ENCODE results near the gene DNAJC6.
"Not testable (repeated sequence)": the region's sequence is repeated elsewhere in the genome, so short reads cannot be mapped to it uniquely, and the experiment has no call there.

The DNAJC6 gene

GRCh38 chr1:65309304-65310077 lies at the start of gene DNAJC6:
Gene DNAJC6, plus strand, starts transcription at chr1:65309543. Its CDS starts 203 bp downstream, at chr1:65309746.
- H3K4me3 ChIP-seq (ENCODE audit: low read depth, low read length) = peak within 1 kb of the TSS; percentile 58

- no peak overlapping the region for H3K4me3 ChIP-seq (ENCODE audit: low read depth, low read length)
Measured at GRCh38 chr1:65259816-65260215, 49.5 kb upstream of the DNAJC6 start.

- H3K4me3 ChIP-seq (ENCODE audit: low read depth, low read length) = no peak overlapping the region
Measured at GRCh38 chr1:65260851-65261473, 48.4 kb upstream of the DNAJC6 start.

GRCh38 chr1:65263286-65263685 lies 46.1 kb upstream of the DNAJC6 start:
- H3K4me3 ChIP-seq (ENCODE audit: low read depth, low read length) = no peak overlapping the region

GRCh38 chr1:65264197-65264929 lies 45.0 kb upstream of the DNAJC6 start:
- H3K4me3 ChIP-seq (ENCODE audit: low read depth, low read length) = peak overlapping the region; percentile 50

- peak overlapping the region; percentile 35 for H3K4me3 ChIP-seq (ENCODE audit: low read depth, low read length)
Measured at GRCh38 chr1:65265296-65265650, 44.1 kb upstream of the DNAJC6 start.

GRCh38 chr1:65265651-65266351 lies 43.5 kb upstream of the DNAJC6 start:
- H3K4me3 ChIP-seq (ENCODE audit: low read depth, low read length) = peak overlapping the region; percentile 35

- no peak overlapping the region for H3K4me3 ChIP-seq (ENCODE audit: low read depth, low read length)
Measured at GRCh38 chr1:65266476-65266875, 42.9 kb upstream of the DNAJC6 start.

GRCh38 chr1:65267271-65267670 lies 42.1 kb upstream of the DNAJC6 start:
- no peak overlapping the region for H3K4me3 ChIP-seq (ENCODE audit: low read depth, low read length)

GRCh38 chr1:65267683-65268082 lies 41.7 kb upstream of the DNAJC6 start:
- H3K4me3 ChIP-seq (ENCODE audit: low read depth, low read length) = no peak overlapping the region

- no peak overlapping the region for H3K4me3 ChIP-seq (ENCODE audit: low read depth, low read length)
Measured at GRCh38 chr1:65269612-65270011, 39.7 kb upstream of the DNAJC6 start.

GRCh38 chr1:65276197-65276939 lies 33.0 kb upstream of the DNAJC6 start:
- H3K4me3 ChIP-seq (ENCODE audit: low read depth, low read length) = no peak overlapping the region

- no peak overlapping the region for H3K4me3 ChIP-seq (ENCODE audit: low read depth, low read length)
Measured at GRCh38 chr1:65277605-65278347, 31.6 kb upstream of the DNAJC6 start.

GRCh38 chr1:65278376-65279069 lies 30.8 kb upstream of the DNAJC6 start:
- H3K4me3 ChIP-seq (ENCODE audit: low read depth, low read length) = no peak overlapping the region

- H3K4me3 ChIP-seq (ENCODE audit: low read depth, low read length) = peak overlapping the region; percentile 10
Measured at GRCh38 chr1:65279070-65279779, 30.1 kb upstream of the DNAJC6 start.

- no peak overlapping the region for H3K4me3 ChIP-seq (ENCODE audit: low read depth, low read length)
Measured at GRCh38 chr1:65281846-65282245, 27.5 kb upstream of the DNAJC6 start.

GRCh38 chr1:65284229-65284628 lies 25.1 kb upstream of the DNAJC6 start:
- H3K4me3 ChIP-seq (ENCODE audit: low read depth, low read length) = no peak overlapping the region

GRCh38 chr1:65289449-65289848 lies 19.9 kb upstream of the DNAJC6 start:
- H3K4me3 ChIP-seq (ENCODE audit: low read depth, low read length) = no peak overlapping the region

- H3K4me3 ChIP-seq (ENCODE audit: low read depth, low read length) = not testable (repeated sequence)
Measured at GRCh38 chr1:65291818-65292217, 17.5 kb upstream of the DNAJC6 start.

Data from iPS-11a (cell line).